Colon (tissue), 2 donors: Measurements from ENCODE around the gene ITPRIP.

Experiments
- FAIRE-seq: peaks from 2 replicates; lab custom pipeline; 2012; peaks lifted over from hg19 to GRCh38; lab: Jason Lieb, UNC
- donor health status: control.
- donor health status: control.

The ITPRIP gene

GRCh38 chr10:104337985-104338735 is at the start of gene ITPRIP:
Gene ITPRIP (minus strand): TSS chr10:104338465. CDS start chr10:104316051, 22,414 bp downstream.
- no peak for FAIRE-seq

DNA sequence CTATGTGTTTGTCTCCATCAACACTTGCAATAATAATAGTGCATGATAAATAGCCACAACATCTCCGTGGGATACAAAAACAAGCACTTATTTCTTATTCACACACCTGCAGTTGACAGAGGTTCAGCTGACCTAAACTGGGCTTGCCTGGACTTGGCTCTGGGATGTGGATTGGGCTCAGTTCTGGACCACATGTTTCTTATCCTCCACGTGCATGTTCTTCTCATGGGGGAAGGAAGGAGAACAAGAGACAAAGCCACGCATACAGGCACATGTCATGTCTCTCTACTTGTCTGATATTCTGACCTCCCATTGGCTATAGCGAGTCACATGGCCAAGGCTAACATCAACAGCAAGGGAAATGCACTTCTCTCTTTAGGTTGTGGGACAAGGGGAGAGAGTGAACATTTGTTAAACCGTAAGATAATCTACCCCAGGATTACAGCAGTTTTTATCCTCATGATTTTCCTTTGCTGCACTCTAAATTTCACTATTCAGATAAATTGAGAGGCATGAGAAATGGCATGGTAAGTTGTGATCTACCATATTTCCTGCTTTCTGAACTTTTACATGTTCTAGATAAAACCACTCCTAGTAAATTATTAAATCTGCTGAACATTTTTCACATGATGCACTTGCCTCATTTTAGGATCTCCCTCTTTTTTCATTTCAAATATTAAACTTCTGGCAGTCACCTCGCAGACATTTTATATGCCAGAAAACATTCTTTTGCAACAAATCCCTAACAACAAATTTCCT is 49.0 kb upstream of the ITPRIP start:
- no peak for FAIRE-seq

DNA sequence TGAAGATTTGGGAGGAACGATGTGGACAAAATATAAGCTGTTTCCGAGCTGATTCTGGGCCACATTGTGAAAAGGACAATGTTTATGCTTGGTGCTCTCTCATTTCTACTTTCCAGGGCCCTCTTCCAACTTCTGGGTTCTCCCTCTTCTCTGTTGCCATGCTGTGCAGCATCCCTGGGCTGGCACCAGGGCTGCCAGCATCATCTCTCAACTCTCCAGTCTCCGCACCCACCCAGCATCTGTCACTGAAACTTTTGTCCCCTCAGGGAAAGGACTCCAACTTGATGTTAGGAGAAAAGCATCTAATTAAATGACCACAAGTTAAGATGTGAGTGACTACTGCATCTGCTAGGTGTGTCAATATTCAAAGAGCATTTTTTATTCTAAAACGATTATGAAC is 42.1 kb upstream of the ITPRIP start:
- no peak for FAIRE-seq

GRCh38 chr10:104376784-104377300 is 38.6 kb upstream of the ITPRIP start:
- FAIRE-seq = no peak

DNA sequence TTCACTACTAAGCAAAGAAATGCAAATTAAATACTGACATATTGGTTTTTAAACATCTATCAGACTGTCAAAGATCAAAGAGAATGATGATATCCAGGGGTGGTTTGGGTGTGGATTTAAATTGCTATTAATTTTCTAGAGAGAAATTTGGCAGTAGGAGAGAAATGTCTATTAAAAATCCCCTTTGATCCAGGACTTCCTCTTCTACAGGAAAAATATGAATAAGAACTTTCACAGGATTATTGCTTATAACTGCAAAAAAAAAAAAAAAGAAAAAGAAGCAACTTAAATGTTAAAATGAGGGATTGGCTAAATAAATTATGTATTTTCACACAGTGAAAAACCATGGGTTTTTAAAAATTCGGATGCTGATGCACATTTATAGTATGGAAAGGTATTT is 36.3 kb upstream of the ITPRIP start:
- no peak for FAIRE-seq

GRCh38 chr10:104371753-104372152 is 33.5 kb upstream of the ITPRIP start:
- no peak for FAIRE-seq

DNA sequence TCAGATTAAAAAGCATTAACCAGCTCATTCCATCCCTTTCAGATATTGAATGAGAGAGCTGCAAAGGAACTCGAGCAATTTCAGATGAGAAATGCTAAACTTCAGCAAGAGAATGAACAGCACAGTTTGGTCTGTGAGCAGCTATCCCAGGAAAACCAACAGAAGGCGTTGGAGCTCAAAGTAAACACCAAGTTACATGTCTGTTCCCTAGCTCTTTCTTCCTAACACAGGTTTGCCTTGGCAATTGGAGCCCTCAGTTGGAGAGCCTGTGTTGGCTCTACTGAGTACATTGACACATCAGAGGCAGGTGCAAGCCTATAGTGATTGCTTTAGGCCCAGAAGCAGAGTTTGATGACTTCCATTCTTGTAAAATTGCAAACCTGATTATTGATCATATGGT is 30.1 kb upstream of the ITPRIP start:
- no peak for FAIRE-seq

DNA sequence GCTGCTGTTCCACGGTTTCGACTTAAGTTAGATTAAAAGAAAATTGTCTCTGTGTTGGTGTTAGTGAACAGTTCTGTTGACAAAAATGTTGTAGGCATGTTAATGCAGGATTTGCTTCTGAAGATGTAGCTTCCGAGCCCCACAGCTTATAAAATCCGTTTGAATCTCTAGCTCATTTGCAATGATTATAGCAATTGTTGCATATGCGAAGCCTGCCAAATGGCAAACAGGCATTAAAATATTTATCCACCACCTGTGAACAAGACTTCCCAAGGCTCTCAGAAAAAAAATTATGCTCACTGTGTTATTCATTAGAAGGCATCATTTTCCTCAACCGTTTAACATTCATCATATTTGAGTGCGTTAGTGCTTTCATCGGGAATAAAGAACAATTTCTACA is 29.6 kb upstream of the ITPRIP start:
- FAIRE-seq = no peak

GRCh38 chr10:104359811-104360210 is 21.5 kb upstream of the ITPRIP start:
- no peak for FAIRE-seq

DNA sequence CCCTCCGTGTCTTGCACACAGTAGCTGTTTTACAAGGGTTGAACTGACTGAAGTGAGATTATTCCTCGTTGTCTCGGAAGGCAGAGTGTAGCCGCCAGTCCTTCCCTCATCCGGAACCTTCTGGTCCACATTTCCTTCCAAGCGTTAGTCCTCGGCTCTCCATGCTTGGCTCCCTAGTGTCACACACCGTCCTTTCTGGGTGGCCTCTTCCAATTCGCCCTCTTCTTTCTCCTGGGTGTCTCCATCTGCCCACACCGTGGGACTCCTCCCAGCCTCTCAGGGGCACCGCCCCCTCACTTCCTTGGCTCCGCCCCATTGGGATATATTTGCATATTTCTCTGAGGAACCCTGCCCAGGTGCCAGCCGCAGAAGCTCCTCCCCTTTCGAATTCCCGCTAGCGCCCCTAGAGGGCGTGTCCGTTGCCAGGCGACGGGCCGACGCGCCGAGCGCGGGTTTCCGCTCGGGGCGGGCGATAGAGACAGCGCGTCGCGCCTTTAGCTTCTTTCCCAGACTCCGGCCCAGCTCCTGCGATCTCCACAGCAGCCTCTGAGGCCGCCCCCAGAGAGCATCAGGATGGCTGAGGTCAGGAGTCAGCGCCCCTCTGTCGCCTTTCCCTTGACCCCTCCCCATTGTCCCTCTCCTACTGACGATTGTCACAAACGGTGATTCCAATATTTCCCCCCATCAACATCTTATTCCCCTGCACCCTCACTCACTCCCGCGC is 15.2 kb upstream of the ITPRIP start, which contains the start of gene CFAP58:
Gene CFAP58, plus strand, starts transcription at position 509 of the 724 bp plus-strand sequence. Its CDS starts 65 bp downstream, at position 574.
- FAIRE-seq = no peak

DNA sequence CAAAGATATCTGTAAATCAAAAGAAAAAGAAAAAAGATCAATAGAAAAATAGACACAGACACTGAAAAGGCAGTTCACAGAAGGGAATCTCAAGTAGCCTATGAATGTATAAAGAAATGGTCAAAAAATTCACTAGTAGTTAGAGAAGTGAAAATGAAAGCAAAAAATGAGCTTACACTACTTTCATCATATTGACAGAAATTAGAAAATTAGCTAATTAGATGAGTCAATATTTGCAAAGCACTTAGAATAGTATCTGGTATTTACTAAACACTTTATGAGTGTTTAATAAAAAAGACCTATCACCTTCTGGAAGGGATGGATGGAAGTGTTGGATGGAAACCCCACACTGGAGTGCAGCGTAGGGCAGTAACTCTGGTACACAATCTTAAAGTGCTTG is 13.7 kb upstream of the ITPRIP start:
- no peak for FAIRE-seq

DNA sequence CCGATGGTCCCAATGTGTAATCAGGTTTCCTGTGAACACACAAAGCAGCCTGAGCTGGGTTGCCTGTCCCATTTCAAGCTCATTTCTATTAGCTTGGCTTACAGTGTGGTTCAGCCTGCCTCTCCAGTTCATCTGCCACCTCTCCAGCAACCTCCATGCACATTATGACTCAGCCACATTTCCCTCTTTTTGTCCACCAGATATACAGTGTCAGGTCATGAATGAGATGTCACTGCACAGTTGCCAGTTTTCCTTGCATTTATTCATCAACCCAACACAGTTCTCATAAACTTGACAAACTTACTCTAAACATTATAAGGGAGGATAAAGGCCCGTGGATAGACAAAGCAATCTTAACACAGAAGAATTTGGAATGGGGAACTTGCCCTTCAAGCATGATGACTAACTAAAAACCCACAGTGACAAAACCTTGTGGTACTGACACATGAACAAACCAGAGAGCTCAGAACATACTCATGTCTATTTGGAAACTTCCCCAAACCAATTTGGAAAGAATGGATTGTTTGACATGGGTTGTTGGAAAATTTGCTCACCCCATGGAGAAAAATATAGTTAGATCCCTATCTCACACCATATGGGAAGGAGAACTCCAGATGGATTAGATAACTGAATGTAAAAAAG is 12.9 kb upstream of the ITPRIP start:
- FAIRE-seq = no peak

- FAIRE-seq = no peak
Measured at GRCh38 chr10:104350127-104350635, 11.9 kb upstream of the ITPRIP start.

- FAIRE-seq = no peak
Measured at GRCh38 chr10:104349623-104350126, 11.4 kb upstream of the ITPRIP start.

GRCh38 chr10:104348601-104349000 is 10.3 kb upstream of the ITPRIP start:
- FAIRE-seq = no peak

DNA sequence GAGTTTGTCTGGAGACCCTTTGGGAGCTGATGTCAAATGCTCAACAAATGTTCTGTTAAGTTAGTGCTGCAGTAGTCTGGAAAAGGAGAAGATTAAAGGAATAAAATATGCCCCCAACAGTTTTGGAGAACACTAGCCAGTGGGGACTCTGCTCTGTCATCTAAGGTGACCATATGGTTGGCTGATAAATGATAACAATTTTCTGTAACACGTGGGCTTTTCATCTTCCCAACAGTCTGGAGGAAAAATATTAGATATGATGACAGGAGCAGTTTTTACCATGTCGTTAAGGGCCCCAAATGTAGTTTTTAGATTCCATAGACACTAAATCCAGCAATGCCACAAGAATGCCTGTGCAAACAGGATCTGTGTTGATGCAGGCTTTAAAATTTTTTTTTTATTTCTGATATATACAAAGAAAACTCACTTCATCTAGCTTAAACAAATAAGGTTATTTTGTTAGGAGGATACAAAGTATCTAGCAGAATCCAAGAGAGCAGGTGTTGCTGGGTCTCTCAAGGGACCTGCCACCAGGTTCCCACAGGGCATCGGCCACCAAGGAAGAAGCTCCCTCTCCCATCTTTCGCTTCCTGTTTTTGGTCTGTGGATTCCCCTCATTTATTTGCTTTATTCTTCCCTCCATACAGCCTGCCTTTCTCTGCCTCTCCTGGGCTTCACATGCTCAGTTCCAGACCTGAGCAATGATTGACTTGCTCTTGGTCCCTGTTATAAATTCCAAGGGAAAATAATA is 9.2 kb upstream of the ITPRIP start:
- FAIRE-seq = no peak

- no peak for FAIRE-seq
Measured at GRCh38 chr10:104345941-104346340, 7.7 kb upstream of the ITPRIP start.

DNA sequence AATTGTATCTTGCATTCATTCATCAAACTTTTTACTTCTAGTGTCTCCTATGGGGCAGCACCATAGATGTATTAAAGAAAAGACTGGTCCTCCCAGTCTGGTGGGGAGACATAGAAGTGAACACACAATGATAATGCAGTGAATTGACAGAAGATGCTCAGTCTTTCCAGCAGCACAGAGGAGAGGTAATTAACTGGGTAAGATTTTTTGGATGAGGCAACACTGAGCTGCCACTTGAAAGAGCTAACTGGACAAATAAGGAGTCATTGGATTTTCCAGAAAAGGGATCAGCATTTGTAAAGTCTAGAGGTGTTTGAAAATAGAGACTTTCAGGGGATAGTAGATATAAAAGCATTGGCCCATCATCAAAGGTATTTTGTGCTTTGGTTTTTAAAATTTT is 7.2 kb upstream of the ITPRIP start:
- no peak for FAIRE-seq

- no peak for FAIRE-seq
Measured at GRCh38 chr10:104344219-104344618, 6.0 kb upstream of the ITPRIP start.

- no peak for FAIRE-seq
Measured at GRCh38 chr10:104342941-104343411, 4.7 kb upstream of the ITPRIP start.

DNA sequence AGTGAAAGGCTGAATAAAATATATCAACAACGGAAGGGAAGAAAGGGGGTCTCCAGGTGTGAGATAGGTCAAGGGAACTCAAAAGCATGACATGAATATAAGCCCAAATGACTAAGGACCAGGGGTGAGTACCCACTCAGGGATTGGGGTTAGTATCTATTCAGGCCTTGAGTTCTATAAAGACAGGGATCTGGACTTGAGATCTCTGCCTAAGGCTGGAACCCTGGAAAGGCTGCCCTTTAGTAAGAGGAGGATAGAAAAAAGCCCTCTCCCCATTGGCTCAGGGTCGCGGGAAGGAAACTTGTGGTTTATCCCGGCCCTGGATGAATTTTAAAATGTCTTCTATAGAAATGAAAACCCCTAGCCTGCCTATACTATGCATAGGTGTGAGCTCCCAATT is 2.4 kb upstream of the ITPRIP start:
- FAIRE-seq = no peak
